ENCODE data around the gene CYP2J2.

CYP2J2 gene

DNA sequence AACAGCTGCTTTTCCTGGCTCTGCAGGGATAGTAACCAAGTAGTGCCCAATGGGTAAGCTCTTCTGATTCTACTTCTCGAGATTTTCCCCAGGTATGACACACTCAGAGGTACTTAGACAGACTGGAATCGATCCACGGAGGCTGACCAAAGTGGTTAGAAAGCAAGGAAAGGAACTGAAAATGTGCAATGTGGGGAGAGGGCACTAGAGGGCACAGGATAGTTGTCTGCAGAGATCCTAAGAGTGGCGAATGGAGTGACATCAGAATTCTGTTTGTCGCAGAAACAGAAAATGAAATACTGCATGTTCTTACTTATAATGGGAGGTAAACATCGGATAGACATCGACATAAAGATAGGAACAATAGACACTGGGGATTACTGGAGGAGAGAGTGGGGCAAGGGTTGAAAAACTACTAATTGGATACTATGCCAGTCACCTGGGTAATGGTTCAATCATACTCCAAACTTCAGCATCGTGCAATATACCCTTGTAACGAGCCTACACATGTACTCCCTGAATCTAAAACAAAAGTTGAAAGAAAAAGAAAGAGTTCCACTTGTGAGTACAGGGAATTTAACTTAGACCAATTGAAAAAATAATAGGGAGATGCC is 23.3 kb downstream of the CYP2J2 start:
- DNase-seq (ENCODE audit: low read depth), result no peak

DNA sequence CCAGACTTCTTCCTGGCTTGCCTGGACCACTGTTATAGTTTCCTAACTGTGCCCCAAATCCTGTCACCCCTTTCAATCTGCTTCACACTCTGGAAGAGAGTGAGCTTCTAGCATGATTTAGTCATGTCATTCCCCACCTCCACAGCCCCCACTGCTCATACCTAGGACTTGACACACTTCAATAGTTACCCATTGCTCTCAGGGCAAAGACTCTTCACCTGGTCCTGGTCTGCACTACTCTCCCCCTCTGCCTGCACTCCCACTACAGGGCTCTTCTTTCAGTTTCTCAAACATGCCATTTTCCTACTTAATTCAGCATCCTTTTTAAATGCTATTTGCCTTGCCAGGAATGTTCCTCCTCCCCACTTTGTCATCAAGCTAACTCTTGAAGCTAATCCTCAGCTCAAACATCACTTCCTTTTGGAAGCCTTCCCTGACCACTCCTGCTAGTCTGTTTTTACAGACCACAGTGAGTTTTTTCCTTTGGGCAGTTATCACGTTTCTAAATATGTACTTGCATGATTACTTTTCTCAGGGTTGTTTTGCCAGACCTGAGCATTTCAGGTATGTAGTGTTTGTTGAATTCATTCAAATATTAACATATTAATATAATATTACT is 24.7 kb downstream of the CYP2J2 start:
- TF ChIP-seq, protein P1, sequence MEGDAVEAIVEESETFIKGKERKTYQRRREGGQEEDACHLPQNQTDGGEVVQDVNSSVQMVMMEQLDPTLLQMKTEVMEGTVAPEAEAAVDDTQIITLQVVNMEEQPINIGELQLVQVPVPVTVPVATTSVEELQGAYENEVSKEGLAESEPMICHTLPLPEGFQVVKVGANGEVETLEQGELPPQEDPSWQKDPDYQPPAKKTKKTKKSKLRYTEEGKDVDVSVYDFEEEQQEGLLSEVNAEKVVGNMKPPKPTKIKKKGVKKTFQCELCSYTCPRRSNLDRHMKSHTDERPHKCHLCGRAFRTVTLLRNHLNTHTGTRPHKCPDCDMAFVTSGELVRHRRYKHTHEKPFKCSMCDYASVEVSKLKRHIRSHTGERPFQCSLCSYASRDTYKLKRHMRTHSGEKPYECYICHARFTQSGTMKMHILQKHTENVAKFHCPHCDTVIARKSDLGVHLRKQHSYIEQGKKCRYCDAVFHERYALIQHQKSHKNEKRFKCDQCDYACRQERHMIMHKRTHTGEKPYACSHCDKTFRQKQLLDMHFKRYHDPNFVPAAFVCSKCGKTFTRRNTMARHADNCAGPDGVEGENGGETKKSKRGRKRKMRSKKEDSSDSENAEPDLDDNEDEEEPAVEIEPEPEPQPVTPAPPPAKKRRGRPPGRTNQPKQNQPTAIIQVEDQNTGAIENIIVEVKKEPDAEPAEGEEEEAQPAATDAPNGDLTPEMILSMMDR (conservative IDR thresholded peaks at IDR 0.05; ENCODE audit: low read depth, low read length), result no peak
- H3K4me3 ChIP-seq (ENCODE audit: low read length), result no peak overlapping the region
- peak; percentile 59 for DNase-seq (ENCODE audit: low read depth)

More for the DNA sequence above, 23.3 kb downstream of the CYP2J2 start:
- H3K4me3 ChIP-seq (ENCODE audit: low read length), result no peak overlapping the region
- TF ChIP-seq, protein P1 (conservative IDR thresholded peaks at IDR 0.05; ENCODE audit: low read depth, low read length), result peak; percentile 61

DNA sequence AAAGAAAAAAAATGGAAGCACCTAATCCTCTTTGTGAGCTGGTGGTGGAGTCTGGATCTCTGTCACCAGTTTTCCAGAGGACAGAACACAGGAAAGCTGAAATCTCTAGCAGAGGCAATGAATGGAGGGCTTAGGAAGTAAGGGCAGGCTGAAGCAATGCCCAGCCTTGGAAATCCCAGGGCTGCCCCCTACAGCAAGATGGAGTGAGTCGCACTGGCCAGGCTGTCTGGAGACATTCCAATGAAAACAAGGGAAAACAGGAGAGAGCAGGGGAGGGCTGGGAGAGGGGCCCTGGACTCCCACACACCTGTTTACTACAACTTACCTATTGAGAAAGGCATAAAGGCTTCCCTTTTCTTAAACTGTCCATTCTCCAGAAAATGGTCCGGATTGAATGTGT is 25.9 kb downstream of the CYP2J2 start:
- no peak for DNase-seq (ENCODE audit: low read depth)
- TF ChIP-seq, protein P1 (conservative IDR thresholded peaks at IDR 0.05; ENCODE audit: low read depth, low read length), result peak; percentile 35
- no peak overlapping the region for H3K4me3 ChIP-seq (ENCODE audit: low read length)

DNA sequence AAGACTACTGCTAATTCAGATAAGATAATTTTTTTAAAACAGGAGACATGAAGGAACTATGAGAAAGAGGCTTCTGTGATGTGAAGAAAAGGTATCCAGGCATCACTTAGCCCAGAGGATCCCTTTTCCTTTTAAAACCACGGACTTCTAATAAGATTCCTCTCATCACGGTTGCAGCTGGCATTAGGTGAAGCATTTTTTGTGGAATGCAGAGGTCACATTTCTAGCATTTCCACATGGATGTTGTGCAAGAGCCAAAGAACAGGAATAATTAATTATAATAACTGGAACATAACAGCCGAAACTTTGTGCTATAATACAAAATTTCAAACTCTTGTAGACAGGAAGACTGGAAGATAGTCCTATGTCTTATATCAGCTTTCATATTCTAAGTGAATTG is 27.6 kb downstream of the CYP2J2 start:
- peak; percentile 27 for DNase-seq (ENCODE audit: low read depth)
- no peak overlapping the region for H3K4me3 ChIP-seq (ENCODE audit: low read length)
- TF ChIP-seq, protein P1 (conservative IDR thresholded peaks at IDR 0.05; ENCODE audit: low read depth, low read length), result no peak

DNA sequence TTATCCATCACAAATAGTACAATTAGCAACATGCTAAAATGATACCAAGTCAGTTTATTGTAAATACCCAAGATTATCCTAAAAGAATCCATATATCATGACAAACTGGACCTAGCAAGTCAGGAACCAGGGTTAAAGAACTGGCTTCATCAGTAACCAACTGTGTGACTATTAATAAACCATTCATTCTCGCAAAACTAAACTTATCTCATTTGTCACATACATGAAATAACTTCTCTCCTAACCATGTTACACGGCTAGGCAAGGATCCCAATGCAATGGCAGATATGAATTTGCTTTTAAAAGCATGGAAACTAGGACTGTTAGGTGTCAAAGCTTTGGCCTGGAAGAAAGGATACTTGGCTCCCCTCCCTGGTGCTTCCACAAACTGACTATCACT is 29.4 kb downstream of the CYP2J2 start:
- no peak for DNase-seq (ENCODE audit: low read depth)
- TF ChIP-seq, protein P1 (conservative IDR thresholded peaks at IDR 0.05; ENCODE audit: low read depth, low read length), result no peak
- no peak overlapping the region for H3K4me3 ChIP-seq (ENCODE audit: low read length)

DNA sequence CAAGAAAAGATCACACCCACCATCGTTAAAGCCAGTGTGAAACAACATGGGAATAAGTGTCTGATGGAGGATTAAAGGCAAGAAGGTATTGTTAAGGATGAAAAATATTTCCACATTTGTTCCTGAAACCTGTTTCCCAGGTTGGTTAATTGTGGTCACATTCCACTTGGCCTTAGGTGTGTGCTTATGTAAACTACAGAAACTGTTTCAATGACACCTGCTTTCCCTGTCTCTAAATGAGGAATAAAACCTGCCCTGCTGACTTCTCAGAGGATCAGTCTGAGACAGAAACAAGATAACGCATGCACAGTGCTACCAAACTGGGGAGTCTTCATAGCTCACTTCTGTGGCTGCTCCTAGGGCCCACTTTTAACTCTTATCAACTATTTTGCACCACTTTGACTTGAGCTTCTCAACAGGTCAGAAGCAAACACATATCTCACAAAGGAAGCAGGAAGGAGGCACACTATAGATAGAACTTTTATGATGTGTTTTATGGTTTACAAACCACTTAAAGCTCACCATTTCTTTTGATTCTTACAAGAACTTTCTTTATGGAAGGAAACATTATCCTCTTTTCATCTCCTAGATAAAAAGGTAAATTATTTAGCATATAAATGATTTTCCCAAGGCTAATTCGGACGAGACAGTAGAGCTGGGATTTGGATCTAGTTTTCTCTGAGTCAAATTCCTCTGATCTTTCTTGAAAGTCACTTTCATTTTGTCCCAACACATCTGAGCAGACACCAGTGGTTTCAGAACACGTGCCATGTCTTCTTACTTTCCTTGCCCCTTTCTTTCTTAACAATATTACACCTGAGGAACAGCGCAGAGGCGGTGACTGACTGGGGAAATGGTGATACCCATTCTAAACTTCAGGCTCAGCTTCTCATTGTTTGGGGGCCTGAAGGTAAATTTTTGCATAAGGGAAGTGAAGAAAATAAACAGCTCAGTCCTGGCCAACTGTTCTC is 33.4 kb downstream of the CYP2J2 start:
- TF ChIP-seq, protein P1 (conservative IDR thresholded peaks at IDR 0.05; ENCODE audit: low read depth, low read length), result no peak
- no peak overlapping the region for H3K4me3 ChIP-seq (ENCODE audit: low read length)
- DNase-seq (ENCODE audit: low read depth), result no peak
